ENCODE data around the gene ERCC6L2.

Gene ERCC6L2

GRCh38 chr9:95980262-95981125, 105.0 kb downstream of the ERCC6L2 start:
- H3K4me1 ChIP-seq (ENCODE audit: control insufficient read depth, insufficient read depth, low read length): no peaks in the 10 kb centered on the region
- no peaks in the 10 kb centered on the region for H3K27me3 ChIP-seq (ENCODE audit: control insufficient read depth, insufficient read depth, low read length)
- H3K9me3 ChIP-seq (ENCODE audit: control insufficient read depth, insufficient read depth, low read length): no peaks in the 10 kb centered on the region
- H3K36me3 ChIP-seq (ENCODE audit: control insufficient read depth, insufficient read depth, low read length): peaks cover 40% of the 10 kb centered on the region
- no peak overlapping the region for H3K9ac ChIP-seq (ENCODE audit: low read depth, low read length)
- H3K27ac ChIP-seq (ENCODE audit: low read depth, low read length): no peak overlapping the region
- H3K4me3 ChIP-seq (ENCODE audit: low read depth, low read length): no peak overlapping the region

GRCh38 chr9:95981761-95982390, 106.4 kb downstream of the ERCC6L2 start:
- Histone ChIP-seq H3K36me3 (ENCODE audit: control insufficient read depth, insufficient read depth, low read length) (peaks cover 43% of the 10 kb centered on the region), H3K27me3 (ENCODE audit: control insufficient read depth, insufficient read depth, low read length) (no peaks in the 10 kb centered on the region), H3K27ac (ENCODE audit: low read depth, low read length) (no peak overlapping the region), H3K4me1 (ENCODE audit: control insufficient read depth, insufficient read depth, low read length) (no peaks in the 10 kb centered on the region), H3K9ac (ENCODE audit: low read depth, low read length) (no peak overlapping the region), H3K9me3 (ENCODE audit: control insufficient read depth, insufficient read depth, low read length) (no peaks in the 10 kb centered on the region), H3K4me3 (ENCODE audit: low read depth, low read length) (no peak overlapping the region)

GRCh38 chr9:95985440-95986055, 110.1 kb downstream of the ERCC6L2 start:
- Histone ChIP-seq H3K4me1 (ENCODE audit: control insufficient read depth, insufficient read depth, low read length) (no peaks in the 10 kb centered on the region), H3K9me3 (ENCODE audit: control insufficient read depth, insufficient read depth, low read length) (no peaks in the 10 kb centered on the region; the same call in 1 of the 2 replicates), H3K36me3 (ENCODE audit: control insufficient read depth, insufficient read depth, low read length) (peaks cover 14% of the 10 kb centered on the region), H3K27me3 (ENCODE audit: control insufficient read depth, insufficient read depth, low read length) (no peaks in the 10 kb centered on the region), H3K27ac (ENCODE audit: low read depth, low read length) (no peak overlapping the region), H3K4me3 (ENCODE audit: low read depth, low read length) (no peak overlapping the region), H3K9ac (ENCODE audit: low read depth, low read length) (no peak overlapping the region)

- H3K9me3 ChIP-seq (ENCODE audit: control insufficient read depth, insufficient read depth, low read length): no peaks in the 10 kb centered on the region; the same call in 1 of the 2 replicates
- H3K9ac ChIP-seq (ENCODE audit: low read depth, low read length): no peak overlapping the region
- H3K4me1 ChIP-seq (ENCODE audit: control insufficient read depth, insufficient read depth, low read length): no peaks in the 10 kb centered on the region
- H3K4me3 ChIP-seq (ENCODE audit: low read depth, low read length): no peak overlapping the region
- peaks cover 16% of the 10 kb centered on the region for H3K36me3 ChIP-seq (ENCODE audit: control insufficient read depth, insufficient read depth, low read length)
- no peak overlapping the region for H3K27ac ChIP-seq (ENCODE audit: low read depth, low read length)
- no peaks in the 10 kb centered on the region for H3K27me3 ChIP-seq (ENCODE audit: control insufficient read depth, insufficient read depth, low read length)
These were observed 113.8 kb downstream of the ERCC6L2 start for GRCh38 chr9:95989297-95989696.

GRCh38 chr9:95991326-95991725, 115.8 kb downstream of the ERCC6L2 start:
- Histone ChIP-seq H3K27ac (ENCODE audit: low read depth, low read length) (no peak overlapping the region), H3K36me3 (ENCODE audit: control insufficient read depth, insufficient read depth, low read length) (0 out of 2 replicates have a peak, but pooled peaks cover 6% of the 10 kb centered on the region), H3K4me1 (ENCODE audit: control insufficient read depth, insufficient read depth, low read length) (no peaks in the 10 kb centered on the region), H3K9me3 (ENCODE audit: control insufficient read depth, insufficient read depth, low read length) (no peaks in the 10 kb centered on the region; the same call in 1 of the 2 replicates), H3K9ac (ENCODE audit: low read depth, low read length) (no peak overlapping the region), H3K4me3 (ENCODE audit: low read depth, low read length) (no peak overlapping the region), H3K27me3 (ENCODE audit: control insufficient read depth, insufficient read depth, low read length) (no peaks in the 10 kb centered on the region)

GRCh38 chr9:95992536-95992935, 117.0 kb downstream of the ERCC6L2 start:
- Histone ChIP-seq H3K27me3 (ENCODE audit: control insufficient read depth, insufficient read depth, low read length) (no peaks in the 10 kb centered on the region), H3K4me1 (ENCODE audit: control insufficient read depth, insufficient read depth, low read length) (no peaks in the 10 kb centered on the region), H3K9ac (ENCODE audit: low read depth, low read length) (no peak overlapping the region), H3K4me3 (ENCODE audit: low read depth, low read length) (no peak overlapping the region), H3K9me3 (ENCODE audit: control insufficient read depth, insufficient read depth, low read length) (no peaks in the 10 kb centered on the region; the same call in 1 of the 2 replicates), H3K36me3 (ENCODE audit: control insufficient read depth, insufficient read depth, low read length) (peaks cover 6% of the 10 kb centered on the region; the same call in 1 of the 2 replicates), H3K27ac (ENCODE audit: low read depth, low read length) (no peak overlapping the region)

GRCh38 chr9:95993337-95993736, 117.8 kb downstream of the ERCC6L2 start:
- Histone ChIP-seq H3K27me3 (ENCODE audit: control insufficient read depth, insufficient read depth, low read length) (no peaks in the 10 kb centered on the region), H3K9ac (ENCODE audit: low read depth, low read length) (no peak overlapping the region), H3K4me1 (ENCODE audit: control insufficient read depth, insufficient read depth, low read length) (no peaks in the 10 kb centered on the region), H3K27ac (ENCODE audit: low read depth, low read length) (no peak overlapping the region), H3K9me3 (ENCODE audit: control insufficient read depth, insufficient read depth, low read length) (no peaks in the 10 kb centered on the region), H3K36me3 (ENCODE audit: control insufficient read depth, insufficient read depth, low read length) (peaks cover 6% of the 10 kb centered on the region; the same call in 1 of the 2 replicates), H3K4me3 (ENCODE audit: low read depth, low read length) (no peak overlapping the region)

GRCh38 chr9:95999390-95999789, 123.9 kb downstream of the ERCC6L2 start:
- Histone ChIP-seq H3K27me3 (ENCODE audit: control insufficient read depth, insufficient read depth, low read length) (no peaks in the 10 kb centered on the region), H3K9me3 (ENCODE audit: control insufficient read depth, insufficient read depth, low read length) (no peaks in the 10 kb centered on the region), H3K4me1 (ENCODE audit: control insufficient read depth, insufficient read depth, low read length) (peaks cover 6% of the 10 kb centered on the region; the same call in 1 of the 2 replicates), H3K36me3 (ENCODE audit: control insufficient read depth, insufficient read depth, low read length) (peaks cover 4% of the 10 kb centered on the region), H3K4me3 (ENCODE audit: low read depth, low read length) (no peak overlapping the region), H3K9ac (ENCODE audit: low read depth, low read length) (no peak overlapping the region), H3K27ac (ENCODE audit: low read depth, low read length) (no peak overlapping the region)

- no peak overlapping the region for H3K27ac ChIP-seq (ENCODE audit: low read depth, low read length)
- no peak overlapping the region for H3K4me3 ChIP-seq (ENCODE audit: low read depth, low read length)
- H3K4me1 ChIP-seq (ENCODE audit: control insufficient read depth, insufficient read depth, low read length): peaks cover 6% of the 10 kb centered on the region; the same call in 1 of the 2 replicates
- no peaks in the 10 kb centered on the region for H3K27me3 ChIP-seq (ENCODE audit: control insufficient read depth, insufficient read depth, low read length)
- H3K9ac ChIP-seq (ENCODE audit: low read depth, low read length): no peak overlapping the region
- H3K9me3 ChIP-seq (ENCODE audit: control insufficient read depth, insufficient read depth, low read length): no peaks in the 10 kb centered on the region
- H3K36me3 ChIP-seq (ENCODE audit: control insufficient read depth, insufficient read depth, low read length): peaks cover 32% of the 10 kb centered on the region
These were observed 128.9 kb downstream of the ERCC6L2 start for GRCh38 chr9:96004379-96004778.

GRCh38 chr9:96006296-96006879, 130.9 kb downstream of the ERCC6L2 start:
- peaks cover 6% of the 10 kb centered on the region; the same call in 1 of the 2 replicates for H3K4me1 ChIP-seq (ENCODE audit: control insufficient read depth, insufficient read depth, low read length)
- H3K27ac ChIP-seq (ENCODE audit: low read depth, low read length): no peak overlapping the region
- no peaks in the 10 kb centered on the region for H3K27me3 ChIP-seq (ENCODE audit: control insufficient read depth, insufficient read depth, low read length)
- H3K9me3 ChIP-seq (ENCODE audit: control insufficient read depth, insufficient read depth, low read length): no peaks in the 10 kb centered on the region
- no peak overlapping the region for H3K9ac ChIP-seq (ENCODE audit: low read depth, low read length)
- H3K4me3 ChIP-seq (ENCODE audit: low read depth, low read length): no peak overlapping the region
- H3K36me3 ChIP-seq (ENCODE audit: control insufficient read depth, insufficient read depth, low read length): peaks cover 36% of the 10 kb centered on the region
